KMS-11 (cell line): Measurements from ENCODE around the gene HOOK1.

Experiments
- H2AFZ ChIP-seq: fragments of 200-600 bp; sonication (generic); 2 replicates; pipeline ENCODE4 v1.6.1; 2016; ENCODE audit warnings: antibody characterized with exemption, mixed run types, low read depth
- H3K27ac ChIP-seq: fragments of 200-600 bp; sonication (generic); 2 replicates; pipeline ENCODE4 v1.6.1; 2016; ENCODE audit warnings: mild to moderate bottlenecking, mixed run types
- H3K27me3 ChIP-seq: fragments of 200-600 bp; sonication (generic); 2 replicates; pipeline ENCODE4 v1.6.1; 2017; ENCODE audit warnings: mild to moderate bottlenecking, low read depth, mixed run types, moderate library complexity; ENCODE audit not compliant: insufficient read depth
- H3K36me3 ChIP-seq: fragments of 200-600 bp; sonication (generic); 2 replicates; pipeline ENCODE4 v1.6.1; 2017; ENCODE audit warnings: mild to moderate bottlenecking, mixed run types; ENCODE audit not compliant: insufficient read depth
- H3K4me1 ChIP-seq: fragments of 200-600 bp; sonication (generic); 2 replicates; pipeline ENCODE4 v1.6.1; 2016; ENCODE audit warnings: mild to moderate bottlenecking, low read depth, mixed run types; ENCODE audit not compliant: poor library complexity, severe bottlenecking
- H3K4me2 ChIP-seq: fragments of 200-600 bp; sonication (generic); 2 replicates; pipeline ENCODE4 v1.7.0; 2016; ENCODE audit warnings: mild to moderate bottlenecking, mixed run types
- H3K4me3 ChIP-seq: fragments of 200-600 bp; sonication (generic); IDR thresholded peaks from 2 replicates; pipeline ENCODE4 v1.6.1; 2017; ENCODE audit warnings: low read depth, low read length, mixed read lengths; ENCODE audit not compliant: insufficient read depth
- H3K79me2 ChIP-seq: fragments of 200-600 bp; sonication (generic); 2 replicates; pipeline ENCODE4 v1.6.1; 2016; ENCODE audit warnings: low read depth, mixed run types; ENCODE audit not compliant: insufficient read depth
- H3K9ac ChIP-seq: fragments of 200-600 bp; sonication (generic); 2 replicates; pipeline ENCODE4 v1.6.1; 2016; ENCODE audit warnings: mild to moderate bottlenecking, mixed run types
- H4K20me1 ChIP-seq: fragments of 200-600 bp; sonication (generic); 2 replicates; pipeline ENCODE4 v1.6.1; 2016; ENCODE audit warnings: mild to moderate bottlenecking, mixed run types; ENCODE audit not compliant: insufficient read depth
- CTCF ChIP-seq: fragments of 200-600 bp; sonication (generic); conservative IDR thresholded peaks from 2 replicates; pipeline ENCODE4 v1.6.1; 2017; ENCODE audit warnings: low read depth, mild to moderate bottlenecking, antibody characterized with exemption, low read length, moderate library complexity, mixed read lengths

Gene HOOK1

GRCh38 chr1:59815892-59816291 lies 1.1 kb downstream of the HOOK1 start:
- no peak for TF ChIP-seq CTCF
- H3K36me3 ChIP-seq = no peaks in the 10 kb centered on the region
- no peak overlapping the region for H3K9ac ChIP-seq
- H3K4me2 ChIP-seq = peak overlapping the region; percentile 81
- H2AFZ ChIP-seq = no peak overlapping the region
- H3K79me2 ChIP-seq = peaks cover 48% of the 10 kb centered on the region; the same call in 1 of the 2 replicates
- H4K20me1 ChIP-seq = no peaks in the 10 kb centered on the region
- peak overlapping the region; percentile 96 for H3K4me3 ChIP-seq
- H3K27ac ChIP-seq = no peak overlapping the region
- H3K4me1 ChIP-seq = peaks cover 41% of the 10 kb centered on the region
- H3K27me3 ChIP-seq = no peaks in the 10 kb centered on the region

GRCh38 chr1:59816318-59816878 lies 1.6 kb downstream of the HOOK1 start:
- Histone ChIP-seq H3K4me2 (peak overlapping the region; percentile 81; the same call in 1 of the 2 replicates), H2AFZ (no peak overlapping the region), H3K79me2 (peaks cover 48% of the 10 kb centered on the region; the same call in 1 of the 2 replicates), H3K27me3 (no peaks in the 10 kb centered on the region), H3K27ac (no peak overlapping the region), H3K9ac (no peak overlapping the region), H3K4me3 (no peak overlapping the region), H4K20me1 (no peaks in the 10 kb centered on the region), H3K4me1 (peaks cover 41% of the 10 kb centered on the region), H3K36me3 (no peaks in the 10 kb centered on the region)
- no peak for TF ChIP-seq CTCF

- no peaks in the 10 kb centered on the region for H3K27me3 ChIP-seq
- no peak overlapping the region for H3K27ac ChIP-seq
- no peak overlapping the region; the same call in 1 of the 2 replicates for H3K4me2 ChIP-seq
- no peak overlapping the region for H3K9ac ChIP-seq
- no peaks in the 10 kb centered on the region for H3K36me3 ChIP-seq
- H2AFZ ChIP-seq = no peak overlapping the region
- H4K20me1 ChIP-seq = no peaks in the 10 kb centered on the region
- H3K4me1 ChIP-seq = peaks cover 36% of the 10 kb centered on the region
- no peak overlapping the region for H3K4me3 ChIP-seq
- peaks cover 48% of the 10 kb centered on the region; the same call in 1 of the 2 replicates for H3K79me2 ChIP-seq
- TF ChIP-seq CTCF = no peak
These were observed 5.1 kb downstream of the HOOK1 start for GRCh38 chr1:59819566-59820438.

GRCh38 chr1:59827055-59827643 lies 12.4 kb downstream of the HOOK1 start:
- no peaks in the 10 kb centered on the region for H4K20me1 ChIP-seq
- H3K4me1 ChIP-seq = peaks cover 6% of the 10 kb centered on the region
- H3K9ac ChIP-seq = no peak overlapping the region
- no peaks in the 10 kb centered on the region for H3K36me3 ChIP-seq
- H3K4me3 ChIP-seq = no peak overlapping the region
- TF ChIP-seq CTCF = no peak
- no peaks in the 10 kb centered on the region for H3K79me2 ChIP-seq
- no peak overlapping the region for H2AFZ ChIP-seq
- no peaks in the 10 kb centered on the region for H3K27me3 ChIP-seq
- H3K4me2 ChIP-seq = no peak overlapping the region
- H3K27ac ChIP-seq = no peak overlapping the region
